22Rv1 (cell line): ENCODE results near the gene DNAAF8.
"Not testable (repeated sequence)": the region's sequence is repeated elsewhere in the genome, so short reads cannot be mapped to it uniquely, and the experiment has no call there.

Experiments used
- H3K27ac ChIP-seq: fragments of 450-650 bp; 2 replicates; pipeline ENCODE4 v1.5.1; 2017
- CTCF ChIP-seq: fragments of 450-650 bp; IDR thresholded peaks from 2 replicates; pipeline ENCODE4 v1.5.1; 2017; ENCODE audit warnings: mild to moderate bottlenecking
- ZFX ChIP-seq: fragments of 450-650 bp; IDR thresholded peaks from 2 replicates; pipeline ENCODE4 v1.6.1; 2017; ENCODE audit warnings: antibody characterized with exemption, borderline replicate concordance

The DNAAF8 gene

GRCh38 chr16:4783251-4783950 lies 49.1 kb downstream of the DNAAF8 start:
- no peak overlapping the region for H3K27ac ChIP-seq
- TF ChIP-seq CTCF, result no peak
- TF ChIP-seq ZFX, result no peak

GRCh38 chr16:4783951-4784336 lies 49.6 kb downstream of the DNAAF8 start:
- no peak overlapping the region for H3K27ac ChIP-seq
- TF ChIP-seq ZFX (no peak), CTCF (no peak)

GRCh38 chr16:4784444-4784987 lies 50.2 kb downstream of the DNAAF8 start:
- not testable (repeated sequence) for H3K27ac ChIP-seq

GRCh38 chr16:4785758-4786433 lies 51.6 kb downstream of the DNAAF8 start:
- TF ChIP-seq ZFX (no peak), CTCF (no peak)

GRCh38 chr16:4787068-4787467 lies 52.7 kb downstream of the DNAAF8 start:
- TF ChIP-seq ZFX, result no peak
- no peak for TF ChIP-seq CTCF
- H3K27ac ChIP-seq, result no peak overlapping the region

More at GRCh38 chr16:4785758-4786433, 51.6 kb downstream of the DNAAF8 start:
- H3K27ac ChIP-seq, result no peak overlapping the region

GRCh38 chr16:4787627-4788482 lies 53.5 kb downstream of the DNAAF8 start, which contains the start of gene SEPTIN12:
Gene SEPTIN12, minus strand, starts transcription at chr16:4788345. Its CDS starts 700 bp downstream, at chr16:4787645.
- TF ChIP-seq CTCF (no peak), ZFX (no peak)
- peak within 1 kb of the TSS; percentile 29; the same call in 1 of the 2 replicates for H3K27ac ChIP-seq

- peak overlapping the region; percentile 29; the same call in 1 of the 2 replicates for H3K27ac ChIP-seq
- TF ChIP-seq ZFX (no peak), CTCF (no peak)
These were observed 54.2 kb downstream of the DNAAF8 start for GRCh38 chr16:4788489-4788889.
